Measurements from ENCODE around the gene PPP1R1C.
"Not testable (repeated sequence)": the region's sequence is repeated elsewhere in the genome, so short reads cannot be mapped to it uniquely, and the experiment has no call there.

PPP1R1C gene

GRCh38 chr2:181985632-181986205 is at the start of gene PPP1R1C:
PPP1R1C (plus strand) TSS chr2:181985853; CDS start chr2:181986111, 258 bp downstream.
- no peak for DNase-seq

- DNase-seq, result peak; percentile 51
These were observed 48.2 kb upstream of the PPP1R1C start for GRCh38 chr2:181937473-181937872.

GRCh38 chr2:181943411-181944124 is 42.1 kb upstream of the PPP1R1C start:
- no peak for DNase-seq

GRCh38 chr2:181944164-181944913 is 41.3 kb upstream of the PPP1R1C start:
- no peak for DNase-seq

- no peak for DNase-seq
These were observed 40.8 kb upstream of the PPP1R1C start for GRCh38 chr2:181944914-181945291.

GRCh38 chr2:181946444-181947127 is 39.1 kb upstream of the PPP1R1C start:
- no peak for DNase-seq

GRCh38 chr2:181947273-181947672 is 38.4 kb upstream of the PPP1R1C start:
- DNase-seq, result no peak

- no peak for DNase-seq
These were observed 37.4 kb upstream of the PPP1R1C start for GRCh38 chr2:181948227-181948626.

- DNase-seq, result no peak
These were observed 36.6 kb upstream of the PPP1R1C start for GRCh38 chr2:181949047-181949446.

- no peak for DNase-seq
These were observed 33.0 kb upstream of the PPP1R1C start for GRCh38 chr2:181952404-181953226.

- DNase-seq, result peak; percentile 85
These were observed 31.6 kb upstream of the PPP1R1C start for GRCh38 chr2:181953881-181954537.

- DNase-seq, result no peak
These were observed 31.1 kb upstream of the PPP1R1C start for GRCh38 chr2:181954538-181954883.

GRCh38 chr2:181955010-181955409 is 30.6 kb upstream of the PPP1R1C start:
- no peak for DNase-seq

- not testable (repeated sequence) for DNase-seq
These were observed 29.8 kb upstream of the PPP1R1C start for GRCh38 chr2:181955866-181956265.

GRCh38 chr2:181957668-181958067 is 28.0 kb upstream of the PPP1R1C start:
- no peak for DNase-seq

- DNase-seq, result no peak
These were observed 26.9 kb upstream of the PPP1R1C start for GRCh38 chr2:181958726-181959125.

GRCh38 chr2:181959508-181959907 is 26.1 kb upstream of the PPP1R1C start:
- no peak for DNase-seq

- not testable (repeated sequence) for DNase-seq
These were observed 24.5 kb upstream of the PPP1R1C start for GRCh38 chr2:181961167-181961566.

GRCh38 chr2:181962142-181962541 is 23.5 kb upstream of the PPP1R1C start:
- no peak for DNase-seq

GRCh38 chr2:181970160-181970794 is 15.4 kb upstream of the PPP1R1C start:
- no peak for DNase-seq

- DNase-seq, result no peak
These were observed 14.6 kb upstream of the PPP1R1C start for GRCh38 chr2:181971032-181971431.

All from hematopoietic multipotent progenitor cell treated with erythropoietin and hydrocortisone succinate and interleukin-3 and kit ligand, for 6 days (in vitro differentiated cells).